GM12872 (cell line): ENCODE measurements around the gene APBA3.

Source experiments
- CTCF ChIP-seq: IDR thresholded peaks from 3 replicates; pipeline ENCODE4 v1.5.1; 2011; ENCODE audit warnings: low read depth, mild to moderate bottlenecking, low read length, moderate library complexity; ENCODE audit not compliant: insufficient read depth

APBA3 gene

DNA sequence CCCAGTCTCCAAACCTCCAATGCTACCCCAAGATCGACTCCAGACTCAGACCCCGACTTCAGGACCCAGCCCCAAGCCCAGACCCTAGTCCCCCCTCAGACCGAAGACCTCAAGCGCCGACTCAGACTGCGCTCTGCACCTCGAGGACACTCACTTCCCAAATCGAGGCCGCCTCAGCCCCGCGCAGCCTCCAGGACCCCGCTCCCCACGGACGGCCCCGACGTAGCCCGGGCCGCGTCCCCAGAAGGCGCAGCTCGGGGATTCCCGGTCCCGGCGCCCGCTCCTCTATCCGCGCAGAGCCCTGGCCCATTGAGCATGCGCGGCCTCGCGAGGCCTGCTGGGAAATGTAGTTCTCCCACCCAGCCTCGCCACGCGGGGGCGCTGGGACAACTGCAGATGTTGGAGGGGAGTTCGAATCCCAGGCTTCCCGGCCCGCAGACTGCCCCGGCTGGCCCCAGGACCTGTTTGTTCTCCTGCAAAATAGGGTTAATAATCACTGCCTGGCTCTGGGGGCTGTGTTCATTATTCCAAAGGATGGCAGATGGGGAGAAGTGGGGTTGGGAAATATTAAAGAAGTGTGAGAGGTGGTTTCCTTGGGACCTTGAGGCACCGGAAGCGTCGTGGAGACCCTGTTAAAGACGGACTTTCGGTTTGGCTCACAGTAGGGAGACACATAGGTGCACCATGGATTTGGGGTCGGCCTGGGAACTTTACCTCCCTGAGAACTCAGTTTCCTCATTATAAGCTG lies at the start of gene APBA3:
Gene APBA3 (minus strand): TSS at position 311 of the 748 bp plus-strand sequence. CDS start 1,428 bp downstream, outside the sequence.
- TF ChIP-seq CTCF: peak; percentile 71

DNA sequence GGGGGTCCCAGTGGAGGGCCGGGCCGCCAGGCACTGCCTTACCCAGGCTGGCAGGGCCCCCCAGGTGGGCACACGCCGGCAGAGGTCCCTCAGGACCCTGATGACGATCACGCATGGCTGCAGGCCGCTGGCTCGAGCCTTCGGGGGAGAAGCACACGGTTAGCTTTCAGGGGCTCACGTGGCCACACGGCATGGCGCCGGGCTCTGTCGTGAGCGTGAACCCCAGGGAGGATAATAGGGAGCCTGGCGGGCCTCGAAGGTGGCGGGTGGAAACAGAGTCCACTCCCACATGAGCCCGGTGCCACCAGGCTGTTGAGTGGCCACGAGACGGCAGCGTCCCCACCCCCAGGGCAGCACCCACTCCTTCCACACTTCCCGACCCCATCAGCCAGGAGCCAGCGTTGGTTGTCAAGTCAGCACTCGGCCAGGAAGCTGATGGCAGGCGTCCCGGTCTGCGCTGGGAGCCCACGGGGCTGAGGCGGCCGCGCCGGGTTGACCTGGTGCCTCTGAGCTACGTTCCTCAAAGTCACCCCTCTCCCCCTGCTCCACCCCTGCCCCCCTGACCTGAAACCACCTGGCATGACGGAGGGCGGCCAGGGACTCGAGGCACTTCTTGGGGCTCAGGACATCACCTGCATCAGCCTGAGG lies 49.3 kb upstream of the APBA3 start:
- no peak for TF ChIP-seq CTCF

DNA sequence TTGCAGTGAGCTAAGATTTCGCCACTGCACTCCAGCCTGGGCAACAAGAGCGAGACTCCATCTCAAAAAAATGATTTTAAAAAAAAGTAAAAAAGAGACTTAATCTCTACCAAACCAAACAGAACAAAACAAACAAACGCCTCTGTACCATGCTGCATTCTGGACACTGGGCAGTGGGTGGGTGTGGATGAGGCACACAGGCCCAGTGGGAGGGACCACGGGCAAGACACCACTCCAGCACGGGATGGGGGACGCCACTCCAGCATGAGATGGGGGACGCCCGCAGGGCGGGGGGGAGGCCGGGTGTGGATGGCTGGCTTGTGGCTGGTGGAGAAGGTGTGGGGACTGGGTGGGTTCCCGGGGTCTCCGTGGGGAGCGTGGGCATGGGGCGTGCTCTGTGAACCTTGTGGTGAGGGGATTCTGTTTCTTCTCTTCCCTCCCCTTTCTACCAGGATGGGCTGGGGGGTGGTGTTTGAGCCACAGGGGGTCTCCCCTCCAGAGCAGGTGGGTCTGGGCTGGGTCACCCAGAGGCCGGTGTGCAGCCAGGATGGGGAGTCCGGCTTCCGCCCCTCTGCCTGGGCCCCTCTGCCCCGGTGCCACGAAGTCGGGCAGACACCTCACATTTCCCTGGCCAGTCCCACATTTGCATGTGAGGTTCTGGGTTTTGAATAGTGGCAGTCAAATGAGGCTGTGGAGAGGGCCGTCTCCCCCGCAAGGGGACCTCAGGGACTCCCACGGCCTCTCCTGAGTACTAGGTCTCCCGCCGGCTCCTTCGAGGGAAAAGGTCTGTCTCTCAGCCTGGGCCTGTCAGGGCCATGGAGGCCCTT lies 48.6 kb upstream of the APBA3 start:
- no peak for TF ChIP-seq CTCF

- TF ChIP-seq CTCF: no peak
Measured at GRCh38 chr19:3808420-3809143, 47.1 kb upstream of the APBA3 start.

- no peak for TF ChIP-seq CTCF
Measured at GRCh38 chr19:3807574-3808354, 46.3 kb upstream of the APBA3 start.

- no peak for TF ChIP-seq CTCF
Measured at GRCh38 chr19:3807131-3807480, 45.6 kb upstream of the APBA3 start.
